ENCODE data around the gene MYO3B. TPM values are rescaled to one million over a fixed set of nuclear protein-coding genes. Genes with fewer than 3 reads are reported as not detected.

The MYO3B gene
- total RNA-seq, 2 donors from 2014 or later: 5.2 to 10.9 TPM

- WGBS, 2 experiments (ENCODE audit: insufficient coverage in 1 of 2, insufficient read length in 1 of 2): 93% methylated on average over 2 of the region's 2 CpGs; no CpG with 5 or more reads in 1 of the 2 experiments
- no peak for TF ChIP-seq CTCF (conservative IDR thresholded peaks at IDR 0.05)
These were observed 86.5 kb downstream of the MYO3B start for GRCh38 chr2:170264522-170264860.

GRCh38 chr2:170264865-170265264 lies 86.9 kb downstream of the MYO3B start:
- no peaks in the 10 kb centered on the region for H3K36me3 ChIP-seq (ENCODE audit: control insufficient read depth, insufficient read depth, low read length)

More at GRCh38 chr2:170264522-170264860, 86.5 kb downstream of the MYO3B start:
- H3K9me3 Mint-ChIP-seq: peaks cover 41% of the 10 kb centered on the region
- no peak overlapping the region for H3K9ac ChIP-seq (ENCODE audit: extremely low read depth, low read length, poor library complexity, severe bottlenecking)
- no peaks in the 10 kb centered on the region for H3K36me3 ChIP-seq (ENCODE audit: control insufficient read depth, insufficient read depth, low read length)
- peaks cover 13% of the 10 kb centered on the region for H3K4me1 ChIP-seq (ENCODE audit: control insufficient read depth, insufficient read depth, low read length)
- H3K36me3 Mint-ChIP-seq (ENCODE audit: low read depth): peaks cover 9% of the 10 kb centered on the region
- H3K27me3 Mint-ChIP-seq (ENCODE audit: insufficient read depth): no peaks in the 10 kb centered on the region
- no peak overlapping the region for H3K27ac ChIP-seq (ENCODE audit: low read depth, low read length)
- DNase-seq: no peak
- H3K9me3 ChIP-seq (ENCODE audit: control insufficient read depth, low read length): peaks cover 36% of the 10 kb centered on the region
- peak overlapping the region; percentile 24 for H3K4me3 ChIP-seq (ENCODE audit: low read length)
- peaks cover 24% of the 10 kb centered on the region for H3K4me1 Mint-ChIP-seq
- no peak overlapping the region for H3K4me3 Mint-ChIP-seq
- H3K27me3 ChIP-seq (ENCODE audit: control insufficient read depth, insufficient read depth, low read length, poor library complexity, severe bottlenecking): no peaks in the 10 kb centered on the region
- peak overlapping the region; percentile 97 for H3K27ac Mint-ChIP-seq

GRCh38 chr2:170265321-170265720 lies 87.4 kb downstream of the MYO3B start:
- Histone ChIP-seq H3K9ac (ENCODE audit: extremely low read depth, low read length, poor library complexity, severe bottlenecking) (no peak overlapping the region), H3K4me1 (ENCODE audit: control insufficient read depth, insufficient read depth, low read length) (peaks cover 13% of the 10 kb centered on the region), H3K27me3 (ENCODE audit: control insufficient read depth, insufficient read depth, low read length, poor library complexity, severe bottlenecking) (no peaks in the 10 kb centered on the region), H3K27ac (ENCODE audit: low read depth, low read length) (no peak overlapping the region), H3K4me3 (ENCODE audit: low read length) (peak overlapping the region; percentile 24), H3K9me3 (ENCODE audit: control insufficient read depth, low read length) (peaks cover 28% of the 10 kb centered on the region), H3K36me3 (ENCODE audit: control insufficient read depth, insufficient read depth, low read length) (no peaks in the 10 kb centered on the region)
- Mint-ChIP-seq H3K4me3 (no peak overlapping the region), H3K27ac (no peak overlapping the region), H3K27me3 (ENCODE audit: insufficient read depth) (no peaks in the 10 kb centered on the region), H3K36me3 (ENCODE audit: low read depth) (peaks cover 5% of the 10 kb centered on the region), H3K4me1 (peaks cover 24% of the 10 kb centered on the region), H3K9me3 (peaks cover 33% of the 10 kb centered on the region)
- DNase-seq: no peak
- no peak for TF ChIP-seq CTCF (conservative IDR thresholded peaks at IDR 0.05)

More at GRCh38 chr2:170264865-170265264, 86.9 kb downstream of the MYO3B start:
- Mint-ChIP-seq H3K4me1 (peaks cover 24% of the 10 kb centered on the region), H3K4me3 (no peak overlapping the region), H3K27me3 (ENCODE audit: insufficient read depth) (no peaks in the 10 kb centered on the region), H3K36me3 (ENCODE audit: low read depth) (peaks cover 7% of the 10 kb centered on the region), H3K9me3 (peaks cover 37% of the 10 kb centered on the region), H3K27ac (peak overlapping the region; percentile 63)
- peak overlapping the region; percentile 24 for H3K4me3 ChIP-seq (ENCODE audit: low read length)
- no peak for TF ChIP-seq CTCF (conservative IDR thresholded peaks at IDR 0.05)
- no peak overlapping the region for H3K27ac ChIP-seq (ENCODE audit: low read depth, low read length)
- DNase-seq: no peak
- peaks cover 33% of the 10 kb centered on the region for H3K9me3 ChIP-seq (ENCODE audit: control insufficient read depth, low read length)
- H3K9ac ChIP-seq (ENCODE audit: extremely low read depth, low read length, poor library complexity, severe bottlenecking): no peak overlapping the region
- peaks cover 13% of the 10 kb centered on the region for H3K4me1 ChIP-seq (ENCODE audit: control insufficient read depth, insufficient read depth, low read length)
- no peaks in the 10 kb centered on the region for H3K27me3 ChIP-seq (ENCODE audit: control insufficient read depth, insufficient read depth, low read length, poor library complexity, severe bottlenecking)
